Uterus (tissue), 4 donors: ENCODE results near the gene ZYX. TPM values are rescaled to one million over a fixed set of nuclear protein-coding genes. Genes with fewer than 3 reads are reported as not detected.
A peak's percentile ranks its signal among the peaks of the same experiment; 100 is the strongest.

ENCODE experiments used
- DNase-seq, 2 donors: peaks; one replicate each; pipeline ENCODE4 v3.0.0-alpha.2; 2019 to 2020
- H3K27ac ChIP-seq, 2 donors: fragments of 200-600 bp; sonication (generic); 1 replicate in 1 of 2; 2 replicates in 1 of 2; pipeline ENCODE4 v1.5.1; 2016 to 2018
- H3K27me3 ChIP-seq, 2 donors: fragments of 200-600 bp; sonication (generic); one replicate each; pipeline ENCODE4 v1.5.1; 2018 to 2019; ENCODE audit warnings: control low read depth in 1 of 2
- H3K36me3 ChIP-seq, 2 donors: fragments of 200-600 bp; sonication (generic); one replicate each; pipeline ENCODE4 v1.5.1; 2019; ENCODE audit warnings: control low read depth in 1 of 2
- H3K4me1 ChIP-seq, 2 donors: fragments of 200-600 bp; sonication (generic); one replicate each; pipeline ENCODE4 v1.5.1; 2018 to 2019; ENCODE audit warnings: control low read depth in 1 of 2
- H3K4me3 ChIP-seq, 2 donors: fragments of 200-600 bp; sonication (generic); 1 replicate in 1 of 2; 2 replicates in 1 of 2; pipeline ENCODE4 v1.5.1; 2018 to 2019; ENCODE audit warnings: mild to moderate bottlenecking in 1 of 2
- H3K9me3 ChIP-seq, 2 donors: fragments of 200-600 bp; sonication (generic); one replicate each; pipeline ENCODE4 v1.5.1; 2019; ENCODE audit warnings: control low read depth in 1 of 2
- CTCF ChIP-seq, 4 experiments: fragments of 200-600 bp in 2 of 4; fragments of 450-650 bp in 2 of 4; sonication (generic) in 2 of 4; IDR thresholded peaks; one replicate each; pipeline ENCODE4 v1.5.1; 2016 to 2019; ENCODE audit warnings: antibody characterized with exemption in 4 of 4, mild to moderate bottlenecking in 2 of 4, moderate library complexity in 1 of 4
- POLR2A ChIP-seq, 2 donors: fragments of 450-650 bp; IDR thresholded peaks; one replicate each; pipeline ENCODE4 v1.6.1; 2016; ENCODE audit warnings: antibody characterized with exemption in 2 of 2, mild to moderate bottlenecking in 1 of 2, moderate library complexity in 1 of 2
- intact Hi-C: fragments of 100-400 bp; cut with DNase I; formaldehyde crosslinking; loops from one replicate; pipeline ENCODE4 v1.15.1; 2023; ENCODE audit warnings: low total_unique reads
- total RNA-seq, 4 donors: library from RNA; depleted of rRNA in 3 of 4; stranded (reverse); fragments of >200 nt in 3 of 4; gene quantifications; one replicate each; pipeline versions ENCODE4 v1.1.0 to v1.2.4, GENCODE V29; 2014 to 2023
- donor health status: DM: yes; HTN: yes; CAD: no.

ZYX gene
- total RNA-seq, 4 donors from 2014 or later = 46.0 to 494 (median 95.9) TPM

GRCh38 chr7:143345428-143345900 lies 35.7 kb upstream of the ZYX start:
- intact Hi-C loops = no loop called here
- H3K36me3 ChIP-seq = no peaks in the 10 kb centered on the region
- no peak for DNase-seq
- H3K4me3 ChIP-seq = no peak overlapping the region
- H3K27ac ChIP-seq = no peak overlapping the region
- TF ChIP-seq CTCF (IDR thresholded peaks at IDR 0.05) = peak; percentile 37 to 49 (median 41)
- no peak for TF ChIP-seq POLR2A (IDR thresholded peaks at IDR 0.05)
- H3K27me3 ChIP-seq = no peaks in the 10 kb centered on the region
- H3K9me3 ChIP-seq = no peaks in the 10 kb centered on the region
- H3K4me1 ChIP-seq = no peaks in the 10 kb centered on the region

GRCh38 chr7:143346018-143346417 lies 35.1 kb upstream of the ZYX start:
- Histone ChIP-seq H3K27me3 (no peaks in the 10 kb centered on the region), H3K27ac (no peak overlapping the region), H3K36me3 (no peaks in the 10 kb centered on the region), H3K4me1 (no peaks in the 10 kb centered on the region), H3K9me3 (no peaks in the 10 kb centered on the region), H3K4me3 (no peak overlapping the region)
- intact Hi-C loops = no loop called here
- TF ChIP-seq CTCF (IDR thresholded peaks at IDR 0.05) (no peak), POLR2A (IDR thresholded peaks at IDR 0.05) (no peak)
- no peak for DNase-seq

- Histone ChIP-seq H3K27me3 (no peaks in the 10 kb centered on the region), H3K9me3 (no peaks in the 10 kb centered on the region), H3K27ac (no peak overlapping the region), H3K4me3 (no peak overlapping the region), H3K36me3 (no peaks in the 10 kb centered on the region), H3K4me1 (no peaks in the 10 kb centered on the region)
- intact Hi-C loops = no loop called here
- TF ChIP-seq POLR2A (IDR thresholded peaks at IDR 0.05) (no peak), CTCF (IDR thresholded peaks at IDR 0.05) (no peak)
- no peak for DNase-seq
These were observed 33.2 kb upstream of the ZYX start for GRCh38 chr7:143347950-143348349.

- intact Hi-C loops = no loop called here
- no peak overlapping the region for H3K27ac ChIP-seq
- no peaks in the 10 kb centered on the region for H3K4me1 ChIP-seq
- DNase-seq = no peak
- TF ChIP-seq POLR2A (IDR thresholded peaks at IDR 0.05) = no peak
- TF ChIP-seq CTCF (IDR thresholded peaks at IDR 0.05) = no peak
- no peaks in the 10 kb centered on the region for H3K27me3 ChIP-seq
- H3K9me3 ChIP-seq = no peaks in the 10 kb centered on the region
- H3K36me3 ChIP-seq = no peaks in the 10 kb centered on the region
- no peak overlapping the region for H3K4me3 ChIP-seq
These were observed 30.1 kb upstream of the ZYX start for GRCh38 chr7:143351060-143351459.

- no peaks in the 10 kb centered on the region for H3K27me3 ChIP-seq
- H3K4me1 ChIP-seq = no peaks in the 10 kb centered on the region
- H3K27ac ChIP-seq = no peak overlapping the region
- H3K9me3 ChIP-seq = no peaks in the 10 kb centered on the region
- no peak overlapping the region for H3K4me3 ChIP-seq
- intact Hi-C loops = no loop called here
- TF ChIP-seq CTCF (IDR thresholded peaks at IDR 0.05) = no peak
- no peaks in the 10 kb centered on the region for H3K36me3 ChIP-seq
- no peak for DNase-seq
These were observed 29.6 kb upstream of the ZYX start for GRCh38 chr7:143351574-143351973.
